ENCODE measurements around the gene ARFRP1.
A peak's percentile ranks its signal among the peaks of the same experiment; 100 is the strongest.

Gene ARFRP1

DNA sequence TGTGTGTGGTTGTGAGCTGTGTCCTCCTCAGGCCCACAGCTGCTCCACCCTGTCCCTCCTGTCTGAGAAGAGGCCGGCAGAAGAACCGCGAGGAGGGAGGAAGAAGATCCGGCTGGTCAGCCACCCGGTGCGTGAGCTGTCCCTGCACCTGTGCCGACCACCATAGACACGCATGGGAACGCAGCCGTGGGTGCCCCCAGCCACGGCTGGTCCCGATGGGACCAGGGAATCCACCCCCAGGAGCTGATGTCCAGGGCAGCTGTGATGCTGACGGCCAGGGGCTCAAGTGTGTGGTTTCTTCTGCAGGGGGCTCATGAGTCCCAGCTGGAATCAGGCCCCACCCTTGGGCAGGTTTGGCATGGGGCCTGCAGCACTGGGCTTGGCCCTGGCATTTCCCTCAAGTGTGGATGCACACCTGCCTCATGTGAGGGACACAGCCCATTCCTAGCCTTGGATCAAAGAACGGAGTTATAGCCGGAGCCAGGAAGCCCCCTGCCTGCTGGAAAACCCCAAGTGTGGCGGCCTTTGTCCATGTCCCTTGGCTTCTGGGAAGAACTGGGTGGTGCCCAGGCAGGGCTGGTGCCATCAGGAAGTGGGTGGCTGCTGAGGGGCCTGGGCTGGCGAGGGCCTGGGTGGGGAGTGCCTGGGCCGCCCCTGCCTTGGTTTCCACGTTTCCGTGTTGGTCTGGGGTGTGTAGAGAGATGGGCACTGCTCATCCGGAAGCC lies 15.9 kb downstream of the ARFRP1 start:
- Histone ChIP-seq H3K9me3 (ENCODE audit: control insufficient read depth in 1 of 2, low read length in 2 of 2) (no peaks in the 10 kb centered on the region), H3K4me3 (ENCODE audit: low read depth in 1 of 2, low read length in 2 of 2) (no peak overlapping the region), H3K4me1 (ENCODE audit: control insufficient read depth in 1 of 2, insufficient read depth in 2 of 2, low read length in 2 of 2) (peaks cover 0 to 11% of the 10 kb centered on the region in 2 donors), H3K27ac (ENCODE audit: low read length) (no peak overlapping the region), H3K27me3 (ENCODE audit: low read depth, low read length) (no peaks in the 10 kb centered on the region), H3K36me3 (ENCODE audit: control insufficient read depth in 1 of 2, insufficient read depth in 2 of 2, low read length in 2 of 2) (peaks cover 0 to 18% of the 10 kb centered on the region in 2 donors)

DNA sequence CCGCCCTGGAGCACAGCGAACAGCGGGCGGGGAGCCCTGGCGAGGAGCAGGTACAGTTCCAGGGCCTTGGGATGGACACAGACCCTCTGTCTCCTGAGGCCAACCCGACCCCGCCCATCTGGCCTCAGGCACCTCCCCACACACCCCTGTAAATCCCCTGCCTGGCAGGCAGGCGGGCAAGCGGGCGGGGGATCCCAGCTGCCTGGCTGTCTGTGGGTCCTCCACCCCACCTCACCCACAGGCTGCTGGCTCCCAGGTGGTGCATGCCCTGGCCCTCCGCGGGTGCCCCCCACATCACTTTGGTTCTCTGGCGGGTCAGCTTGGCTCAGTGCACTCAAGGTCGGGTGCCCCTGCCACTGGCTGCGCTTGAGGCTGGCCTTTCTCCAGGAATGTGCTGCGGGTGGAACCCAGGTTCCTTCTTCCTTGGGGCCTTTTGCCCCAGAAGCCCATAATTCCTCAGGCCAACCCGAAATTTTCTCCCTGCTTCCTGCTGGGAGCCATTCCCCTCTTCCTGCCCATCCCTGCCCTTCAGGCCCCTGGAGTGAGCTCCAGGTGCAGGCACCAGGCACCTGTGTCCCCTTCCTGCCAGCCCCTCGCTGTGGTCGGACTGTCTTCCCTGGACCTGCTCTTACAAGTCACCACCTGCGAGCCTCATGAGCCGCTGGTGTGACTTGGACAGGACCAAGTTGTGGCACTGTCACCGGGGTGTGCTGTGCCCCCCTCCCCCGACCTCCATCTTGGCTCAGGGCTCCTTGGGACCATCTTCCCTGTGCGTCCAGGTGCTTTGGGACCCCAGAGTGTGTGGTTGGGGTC lies 16.7 kb downstream of the ARFRP1 start:
- Histone ChIP-seq H3K27ac (ENCODE audit: low read length) (no peak overlapping the region), H3K27me3 (ENCODE audit: low read depth, low read length) (no peaks in the 10 kb centered on the region), H3K36me3 (ENCODE audit: control insufficient read depth in 1 of 2, insufficient read depth in 2 of 2, low read length in 2 of 2) (peaks cover 0 to 18% of the 10 kb centered on the region in 2 donors), H3K9me3 (ENCODE audit: control insufficient read depth in 1 of 2, low read length in 2 of 2) (no peaks in the 10 kb centered on the region), H3K4me1 (ENCODE audit: control insufficient read depth in 1 of 2, insufficient read depth in 2 of 2, low read length in 2 of 2) (peaks cover 0 to 15% of the 10 kb centered on the region in 2 donors), H3K4me3 (ENCODE audit: low read depth in 1 of 2, low read length in 2 of 2) (no peak overlapping the region)

DNA sequence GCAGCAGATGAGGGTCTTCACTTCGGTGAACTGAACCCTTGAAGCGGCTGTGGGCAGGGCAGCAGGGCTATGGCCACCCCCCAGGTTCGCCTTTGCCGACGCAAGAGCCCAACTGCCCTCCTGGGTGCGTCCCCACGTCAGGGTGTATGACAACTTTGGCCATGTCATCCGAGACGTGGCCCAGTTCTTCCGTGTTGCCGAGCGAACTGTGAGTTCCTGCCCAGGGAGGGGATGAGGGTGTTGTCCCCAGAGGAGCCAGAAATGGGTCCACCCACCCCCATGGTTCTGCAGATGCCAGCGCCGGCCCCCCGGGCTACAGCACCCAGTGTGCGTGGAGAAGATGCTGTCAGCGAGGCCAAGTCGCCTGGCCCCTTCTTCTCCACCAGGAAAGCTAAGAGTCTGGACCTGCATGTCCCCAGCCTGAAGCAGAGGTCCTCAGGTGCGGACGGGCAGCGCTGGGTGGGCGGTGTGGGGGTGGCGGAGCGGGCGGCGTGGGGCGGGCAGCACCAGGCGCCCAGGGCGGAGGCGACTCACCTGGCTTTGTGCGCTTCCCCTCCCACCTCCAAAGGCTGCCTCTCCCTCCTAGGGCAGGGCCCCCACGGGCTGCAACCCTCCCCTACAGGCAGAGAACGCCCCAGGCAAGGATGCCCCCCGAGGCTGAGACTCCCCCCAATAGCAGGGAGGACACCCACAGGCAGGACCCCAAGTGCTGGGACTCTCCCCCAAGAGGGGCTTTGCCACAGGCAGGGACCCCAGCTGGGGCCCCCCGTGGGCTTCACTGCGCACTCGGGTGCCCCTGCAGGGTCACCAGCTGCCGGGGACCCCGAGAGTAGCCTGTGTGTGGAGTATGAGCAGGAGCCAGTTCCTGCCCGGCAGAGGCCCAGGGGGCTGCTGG lies 17.5 kb downstream of the ARFRP1 start:
- Histone ChIP-seq H3K4me1 (ENCODE audit: control insufficient read depth in 1 of 2, insufficient read depth in 2 of 2, low read length in 2 of 2) (peaks cover 0 to 18% of the 10 kb centered on the region in 2 donors), H3K27ac (ENCODE audit: low read length) (no peak overlapping the region), H3K4me3 (ENCODE audit: low read depth in 1 of 2, low read length in 2 of 2) (no peak overlapping the region), H3K36me3 (ENCODE audit: control insufficient read depth in 1 of 2, insufficient read depth in 2 of 2, low read length in 2 of 2) (peaks cover 0 to 12% of the 10 kb centered on the region in 2 donors), H3K27me3 (ENCODE audit: low read depth, low read length) (no peaks in the 10 kb centered on the region), H3K9me3 (ENCODE audit: control insufficient read depth in 1 of 2, low read length in 2 of 2) (no peaks in the 10 kb centered on the region)

DNA sequence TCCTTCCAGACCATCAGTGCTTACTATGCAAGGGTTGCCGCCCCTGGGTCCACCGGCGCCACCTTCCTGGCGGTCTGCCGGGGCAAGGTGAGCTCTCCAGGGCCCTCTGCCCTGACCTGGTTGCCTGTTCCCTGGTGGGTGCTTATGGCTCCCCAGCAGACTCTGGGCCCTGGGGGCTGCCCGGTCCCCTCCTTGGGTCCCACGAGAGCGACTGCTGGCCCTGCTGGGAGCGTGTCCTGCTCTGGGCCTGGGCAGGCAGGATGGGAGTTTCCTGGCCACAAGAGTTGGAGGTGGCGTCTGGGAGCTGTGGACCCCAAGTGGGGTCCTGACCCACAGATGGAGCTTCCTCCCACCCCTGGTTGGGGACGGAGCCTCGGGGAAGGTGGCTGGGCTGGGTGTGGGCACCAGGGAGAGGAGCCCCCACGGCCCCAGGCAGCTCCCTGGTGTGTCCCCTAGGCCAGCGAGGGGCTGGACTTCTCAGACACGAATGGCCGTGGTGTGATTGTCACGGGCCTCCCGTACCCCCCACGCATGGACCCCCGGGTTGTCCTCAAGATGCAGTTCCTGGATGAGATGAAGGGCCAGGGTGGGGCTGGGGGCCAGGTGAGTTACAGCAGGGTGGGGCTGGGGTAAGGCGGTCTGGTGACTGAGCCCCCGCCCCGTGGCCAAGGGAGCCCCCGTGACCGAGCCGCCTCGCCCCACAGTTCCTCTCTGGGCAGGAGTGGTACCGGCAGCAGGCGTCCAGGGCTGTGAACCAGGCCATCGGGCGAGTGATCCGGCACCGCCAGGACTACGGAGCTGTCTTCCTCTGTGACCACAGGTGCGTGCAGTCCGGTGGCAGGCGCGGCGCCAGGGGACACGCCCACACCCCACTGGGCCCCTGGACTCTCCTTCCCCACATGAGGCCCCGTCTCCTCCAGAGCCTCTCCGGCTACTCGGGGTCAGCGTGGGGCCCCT lies 18.5 kb downstream of the ARFRP1 start:
- H3K4me3 ChIP-seq (ENCODE audit: low read depth in 1 of 2, low read length in 2 of 2) = no peak overlapping the region
- peaks cover 0 to 18% of the 10 kb centered on the region in 2 donors for H3K4me1 ChIP-seq (ENCODE audit: control insufficient read depth in 1 of 2, insufficient read depth in 2 of 2, low read length in 2 of 2)
- H3K9me3 ChIP-seq (ENCODE audit: control insufficient read depth in 1 of 2, low read length in 2 of 2) = no peaks in the 10 kb centered on the region
- no peak overlapping the region for H3K27ac ChIP-seq (ENCODE audit: low read length)
- H3K27me3 ChIP-seq (ENCODE audit: low read depth, low read length) = no peaks in the 10 kb centered on the region
- peaks cover 0 to 5% of the 10 kb centered on the region in 2 donors for H3K36me3 ChIP-seq (ENCODE audit: control insufficient read depth in 1 of 2, insufficient read depth in 2 of 2, low read length in 2 of 2)

DNA sequence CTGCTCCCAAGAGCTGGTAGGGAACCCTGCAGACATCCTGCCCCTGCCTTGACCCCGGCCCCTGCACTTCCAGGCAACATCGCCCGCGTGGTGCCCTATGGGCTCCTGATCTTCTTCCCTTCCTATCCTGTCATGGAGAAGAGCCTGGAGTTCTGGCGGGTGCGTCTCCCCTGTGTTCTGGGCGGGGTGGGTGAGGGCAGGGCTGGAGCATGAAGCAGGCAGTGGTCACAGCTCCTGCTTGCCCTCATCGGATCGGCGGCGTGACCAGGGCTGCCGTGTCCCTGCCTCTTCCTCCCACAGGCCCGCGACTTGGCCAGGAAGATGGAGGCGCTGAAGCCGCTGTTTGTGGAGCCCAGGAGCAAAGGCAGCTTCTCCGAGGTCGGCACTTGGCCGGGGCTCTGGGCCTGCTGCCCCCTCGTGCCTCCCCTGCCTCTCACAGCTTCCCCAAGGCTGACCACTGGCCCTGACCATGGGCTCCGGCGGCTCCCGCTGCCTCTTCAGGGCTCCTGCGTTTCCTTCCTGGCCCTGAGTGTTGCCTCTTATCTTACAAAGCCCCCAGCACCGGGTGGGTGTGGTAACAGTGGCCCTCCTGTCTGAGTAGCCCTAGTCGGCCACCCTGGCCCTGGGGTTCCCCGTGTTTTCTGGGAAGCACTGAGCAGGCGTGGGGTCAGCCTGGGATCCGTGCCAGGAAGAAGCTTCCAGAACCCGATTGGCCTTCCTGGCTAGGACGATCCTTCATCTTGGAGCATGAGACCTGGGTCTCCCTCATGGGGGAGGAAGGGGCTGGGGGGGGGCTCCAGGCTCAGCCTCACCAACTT lies 19.3 kb downstream of the ARFRP1 start:
- Histone ChIP-seq H3K9me3 (ENCODE audit: control insufficient read depth in 1 of 2, low read length in 2 of 2) (no peaks in the 10 kb centered on the region), H3K27ac (ENCODE audit: low read length) (no peak overlapping the region), H3K36me3 (ENCODE audit: control insufficient read depth in 1 of 2, insufficient read depth in 2 of 2, low read length in 2 of 2) (no peaks in the 10 kb centered on the region), H3K4me3 (ENCODE audit: low read depth in 1 of 2, low read length in 2 of 2) (no peak overlapping the region), H3K27me3 (ENCODE audit: low read depth, low read length) (no peaks in the 10 kb centered on the region), H3K4me1 (ENCODE audit: control insufficient read depth in 1 of 2, insufficient read depth in 2 of 2, low read length in 2 of 2) (peaks cover 0 to 18% of the 10 kb centered on the region in 2 donors)

DNA sequence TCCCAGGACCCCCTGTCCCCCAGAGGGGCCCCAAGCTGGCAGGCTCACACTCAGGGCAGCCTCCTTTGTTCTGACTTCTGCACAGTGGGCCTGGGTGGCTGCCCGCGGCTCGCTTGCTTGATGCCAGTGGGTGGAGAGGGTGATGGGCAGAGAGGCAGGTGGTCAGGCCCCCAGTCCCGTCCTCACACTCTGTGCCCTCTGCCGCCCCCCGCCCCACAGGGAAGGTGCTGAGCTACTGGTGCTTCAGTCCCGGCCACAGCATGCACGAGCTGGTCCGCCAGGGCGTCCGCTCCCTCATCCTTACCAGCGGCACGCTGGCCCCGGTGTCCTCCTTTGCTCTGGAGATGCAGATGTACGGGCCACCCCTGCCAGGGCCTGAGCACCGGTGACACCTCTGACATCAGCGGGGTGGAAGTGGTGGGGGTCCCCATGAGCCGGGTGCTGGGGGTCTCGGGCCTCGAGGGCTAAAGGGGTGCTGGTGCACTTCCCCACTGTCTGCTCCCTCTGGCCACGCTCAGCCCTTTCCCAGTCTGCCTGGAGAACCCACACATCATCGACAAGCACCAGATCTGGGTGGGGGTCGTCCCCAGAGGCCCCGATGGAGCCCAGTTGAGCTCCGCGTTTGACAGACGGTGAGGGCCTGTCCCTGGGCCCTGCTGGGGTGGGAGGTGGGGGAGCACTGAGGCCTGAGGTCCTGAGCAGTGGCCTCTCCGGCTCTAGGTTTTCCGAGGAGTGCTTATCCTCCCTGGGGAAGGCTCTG lies 20.2 kb downstream of the ARFRP1 start:
- Histone ChIP-seq H3K36me3 (ENCODE audit: control insufficient read depth in 1 of 2, insufficient read depth in 2 of 2, low read length in 2 of 2) (no peaks in the 10 kb centered on the region), H3K4me1 (ENCODE audit: control insufficient read depth in 1 of 2, insufficient read depth in 2 of 2, low read length in 2 of 2) (peaks cover 0 to 24% of the 10 kb centered on the region in 2 donors), H3K4me3 (ENCODE audit: low read depth in 1 of 2, low read length in 2 of 2) (no peak overlapping the region), H3K27ac (ENCODE audit: low read length) (peak overlapping the region; percentile 45), H3K27me3 (ENCODE audit: low read depth, low read length) (no peaks in the 10 kb centered on the region), H3K9me3 (ENCODE audit: control insufficient read depth in 1 of 2, low read length in 2 of 2) (no peaks in the 10 kb centered on the region)

DNA sequence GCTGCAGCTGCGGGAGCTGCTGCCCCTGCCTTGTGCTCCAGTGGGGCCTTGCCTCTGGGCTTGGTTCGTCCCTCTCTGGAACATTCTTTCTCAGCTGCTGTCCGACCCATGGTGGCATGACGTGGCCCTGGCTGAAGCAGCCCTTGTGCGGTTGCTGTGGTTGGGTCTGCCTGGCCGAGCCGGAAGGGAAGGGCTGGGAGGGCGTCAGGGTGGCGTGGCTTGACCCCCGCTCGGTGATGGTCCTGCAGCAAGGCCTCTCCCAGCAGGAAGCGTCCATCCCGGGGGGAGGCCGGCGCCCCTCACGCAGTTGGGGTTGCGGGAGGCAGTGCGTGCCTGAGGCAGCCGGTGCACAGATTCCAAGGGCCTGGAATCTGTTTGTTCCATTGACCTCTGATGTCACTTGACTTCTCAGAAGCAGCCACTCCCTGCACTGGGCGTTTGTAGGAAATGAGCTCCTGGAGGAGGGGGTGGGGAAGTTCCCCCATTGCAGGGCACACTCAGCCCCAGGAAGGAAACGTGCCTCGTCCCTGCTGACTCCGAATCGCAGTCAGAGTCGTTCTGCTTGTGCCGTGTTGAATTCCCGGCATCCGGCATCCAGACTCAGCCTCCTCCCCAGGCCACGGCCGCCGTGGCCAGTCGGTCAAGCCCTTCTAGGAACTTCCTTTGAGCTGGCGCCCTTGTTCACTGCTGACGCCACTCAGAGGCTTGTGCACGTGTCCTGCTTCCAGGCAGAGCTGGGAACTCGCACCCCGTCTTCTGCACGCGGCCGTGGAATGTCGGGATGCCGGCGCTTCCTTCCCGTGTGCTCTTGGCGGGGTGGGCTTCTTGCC lies 21.1 kb downstream of the ARFRP1 start:
- Histone ChIP-seq H3K36me3 (ENCODE audit: control insufficient read depth in 1 of 2, insufficient read depth in 2 of 2, low read length in 2 of 2) (no peaks in the 10 kb centered on the region), H3K27me3 (ENCODE audit: low read depth, low read length) (no peaks in the 10 kb centered on the region), H3K27ac (ENCODE audit: low read length) (peak overlapping the region; percentile 67), H3K4me3 (ENCODE audit: low read depth in 1 of 2, low read length in 2 of 2) (no peak overlapping the region), H3K9me3 (ENCODE audit: control insufficient read depth in 1 of 2, low read length in 2 of 2) (no peaks in the 10 kb centered on the region), H3K4me1 (ENCODE audit: control insufficient read depth in 1 of 2, insufficient read depth in 2 of 2, low read length in 2 of 2) (peaks cover 0 to 30% of the 10 kb centered on the region in 2 donors)

DNA sequence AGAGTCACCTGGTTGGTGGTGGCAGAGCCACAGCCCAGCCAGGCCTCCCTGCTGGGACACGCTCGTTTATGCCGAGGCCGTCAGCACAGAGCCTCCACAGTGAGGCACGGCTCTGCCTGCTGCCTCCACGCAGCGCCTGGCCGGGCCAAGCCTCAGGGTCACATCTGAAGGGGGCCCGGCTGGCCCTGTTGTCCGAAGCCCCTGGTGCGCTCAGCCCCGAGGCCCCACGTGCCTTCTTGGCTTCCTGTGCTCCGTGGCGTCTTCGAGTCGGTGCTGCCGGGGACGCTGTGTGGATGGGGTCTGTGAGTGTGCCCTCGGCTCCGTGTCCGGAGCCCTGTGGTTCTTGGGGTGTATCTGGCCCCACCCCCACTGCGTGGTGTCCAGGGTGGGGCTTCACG lies 21.7 kb downstream of the ARFRP1 start:
- Histone ChIP-seq H3K4me3 (ENCODE audit: low read depth in 1 of 2, low read length in 2 of 2) (no peak overlapping the region), H3K9me3 (ENCODE audit: control insufficient read depth in 1 of 2, low read length in 2 of 2) (no peaks in the 10 kb centered on the region), H3K27me3 (ENCODE audit: low read depth, low read length) (no peaks in the 10 kb centered on the region), H3K36me3 (ENCODE audit: control insufficient read depth in 1 of 2, insufficient read depth in 2 of 2, low read length in 2 of 2) (no peaks in the 10 kb centered on the region), H3K4me1 (ENCODE audit: control insufficient read depth in 1 of 2, insufficient read depth in 2 of 2, low read length in 2 of 2) (peaks cover 0 to 33% of the 10 kb centered on the region in 2 donors), H3K27ac (ENCODE audit: low read length) (peak overlapping the region; percentile 67)

Data from muscle layer of duodenum (tissue), 2 donors.